22Rv1 (cell line): ENCODE measurements around the gene CALML4.
A peak's percentile ranks its signal among the peaks of the same experiment; 100 is the strongest.

Source experiments
- H3K27ac ChIP-seq: fragments of 450-650 bp; 2 replicates; pipeline ENCODE4 v1.5.1; 2017
- ZFX ChIP-seq: fragments of 450-650 bp; IDR thresholded peaks from 2 replicates; pipeline ENCODE4 v1.6.1; 2017; ENCODE audit warnings: antibody characterized with exemption, borderline replicate concordance
- TF ChIP-seq, protein P1 (sequence below): fragments of 450-650 bp; IDR thresholded peaks from 2 replicates; pipeline ENCODE4 v1.5.1; 2017; ENCODE audit warnings: mild to moderate bottlenecking

CALML4 gene

DNA sequence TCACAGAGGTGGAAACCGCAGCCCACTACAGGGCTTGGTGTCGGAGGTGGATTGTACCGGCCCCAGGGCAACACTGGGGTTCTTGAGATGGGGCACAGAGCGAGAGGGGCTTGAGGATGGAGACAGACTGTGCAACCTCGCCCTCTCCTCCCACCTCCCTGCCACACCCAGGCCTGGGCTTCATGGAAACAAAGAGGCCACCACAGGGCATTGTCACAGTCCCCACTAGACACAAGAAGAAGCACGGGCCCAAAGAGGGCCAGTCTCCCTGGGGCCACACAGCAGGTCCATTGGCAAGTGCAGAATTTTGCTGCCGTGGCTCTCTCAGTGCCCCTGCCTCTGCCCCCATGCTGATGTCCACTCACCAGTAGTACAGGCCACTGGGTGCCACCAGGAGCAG is 4.1 kb upstream of the CALML4 start:
- TF ChIP-seq, protein P1, sequence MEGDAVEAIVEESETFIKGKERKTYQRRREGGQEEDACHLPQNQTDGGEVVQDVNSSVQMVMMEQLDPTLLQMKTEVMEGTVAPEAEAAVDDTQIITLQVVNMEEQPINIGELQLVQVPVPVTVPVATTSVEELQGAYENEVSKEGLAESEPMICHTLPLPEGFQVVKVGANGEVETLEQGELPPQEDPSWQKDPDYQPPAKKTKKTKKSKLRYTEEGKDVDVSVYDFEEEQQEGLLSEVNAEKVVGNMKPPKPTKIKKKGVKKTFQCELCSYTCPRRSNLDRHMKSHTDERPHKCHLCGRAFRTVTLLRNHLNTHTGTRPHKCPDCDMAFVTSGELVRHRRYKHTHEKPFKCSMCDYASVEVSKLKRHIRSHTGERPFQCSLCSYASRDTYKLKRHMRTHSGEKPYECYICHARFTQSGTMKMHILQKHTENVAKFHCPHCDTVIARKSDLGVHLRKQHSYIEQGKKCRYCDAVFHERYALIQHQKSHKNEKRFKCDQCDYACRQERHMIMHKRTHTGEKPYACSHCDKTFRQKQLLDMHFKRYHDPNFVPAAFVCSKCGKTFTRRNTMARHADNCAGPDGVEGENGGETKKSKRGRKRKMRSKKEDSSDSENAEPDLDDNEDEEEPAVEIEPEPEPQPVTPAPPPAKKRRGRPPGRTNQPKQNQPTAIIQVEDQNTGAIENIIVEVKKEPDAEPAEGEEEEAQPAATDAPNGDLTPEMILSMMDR = no peak
- TF ChIP-seq ZFX = no peak
- H3K27ac ChIP-seq = no peak overlapping the region

DNA sequence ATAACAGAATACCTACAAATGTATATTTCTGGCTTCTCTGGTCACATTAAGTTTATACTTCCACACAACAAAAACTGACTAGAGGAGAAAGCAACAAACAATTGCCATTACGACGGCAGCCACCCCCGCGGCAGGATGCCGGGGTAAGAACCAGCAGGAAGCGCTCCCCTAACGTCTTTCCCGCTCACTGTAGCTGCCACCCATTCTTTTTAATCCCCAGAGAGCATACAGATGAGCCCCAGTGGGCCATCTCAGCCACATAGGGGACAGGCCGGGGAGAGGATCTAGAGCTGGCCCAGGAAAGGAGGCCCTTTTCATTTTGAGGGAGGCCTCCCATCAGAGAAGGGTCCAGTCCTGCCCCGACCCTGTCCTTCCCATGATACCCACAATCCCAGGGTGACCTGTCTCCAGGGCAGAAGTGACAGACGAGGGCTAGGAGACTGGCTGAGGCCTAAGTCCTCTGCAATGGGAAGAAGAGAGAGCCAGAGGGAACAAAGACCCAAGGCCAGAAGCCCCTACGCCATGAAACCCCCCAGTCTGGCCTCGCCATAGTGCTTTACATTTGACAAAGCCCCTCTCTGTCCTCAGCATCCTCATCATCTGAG is 3.6 kb upstream of the CALML4 start:
- H3K27ac ChIP-seq = no peak overlapping the region
- TF ChIP-seq ZFX = no peak
- TF ChIP-seq, protein P1 = no peak

DNA sequence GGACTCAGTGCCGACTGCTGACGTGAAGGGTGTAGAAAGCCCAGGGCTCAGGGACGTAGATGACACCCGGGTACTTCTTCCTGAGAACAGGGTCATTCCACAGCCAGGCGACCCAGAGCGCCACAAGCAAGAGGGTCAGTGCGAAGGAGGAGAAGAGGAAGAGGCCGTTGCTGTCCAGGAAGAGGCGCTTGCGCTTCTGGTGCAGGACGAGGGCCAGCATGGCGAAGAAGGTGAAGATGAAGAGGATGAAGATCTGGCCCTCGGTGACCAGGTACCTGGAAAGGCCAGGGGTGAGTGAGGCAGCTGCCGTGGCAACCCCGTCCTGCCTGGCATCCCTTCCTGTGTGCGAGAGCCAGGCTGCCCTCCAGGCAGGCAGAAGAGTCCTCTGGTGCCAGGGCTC is 3.0 kb upstream of the CALML4 start:
- no peak for TF ChIP-seq ZFX
- TF ChIP-seq, protein P1 = no peak
- no peak overlapping the region for H3K27ac ChIP-seq

DNA sequence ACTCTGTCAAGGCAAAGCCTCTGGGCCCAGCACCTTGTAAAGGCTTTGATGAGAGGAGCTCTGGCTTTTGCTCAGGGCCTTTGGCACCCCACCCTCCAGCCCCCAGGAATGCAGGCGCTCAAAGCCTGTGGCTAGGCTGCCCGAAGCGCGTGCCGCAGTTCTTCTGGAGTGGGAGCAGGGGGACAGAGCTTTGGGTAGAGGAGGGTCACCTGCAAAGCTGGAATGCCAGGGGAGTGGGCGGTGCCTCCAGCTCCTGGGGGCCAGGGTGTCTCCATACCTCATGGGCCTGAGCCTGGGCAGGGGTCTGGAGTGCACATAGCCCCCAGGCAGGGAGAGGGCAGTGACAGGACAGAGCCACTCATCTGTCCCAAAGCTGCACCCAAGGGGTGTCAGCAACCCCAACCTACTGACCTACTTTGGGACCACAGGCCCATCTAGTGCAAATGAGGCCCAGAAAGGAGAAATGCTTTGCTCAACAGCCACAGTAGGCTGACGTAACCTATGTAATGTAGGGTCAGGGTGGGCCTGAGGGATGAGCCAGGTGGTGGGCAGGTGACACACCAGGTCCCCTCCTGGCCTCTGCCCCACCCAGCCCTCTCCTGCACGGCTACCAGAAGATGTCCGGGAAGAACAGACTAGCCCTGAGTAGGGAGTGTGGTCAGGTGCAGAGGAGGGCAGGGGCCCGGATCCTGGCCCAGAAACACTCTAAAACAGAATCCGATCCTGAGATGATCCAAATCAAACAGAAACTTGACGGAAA is 2.2 kb upstream of the CALML4 start:
- TF ChIP-seq ZFX = no peak
- TF ChIP-seq, protein P1 = no peak
- H3K27ac ChIP-seq = no peak overlapping the region

DNA sequence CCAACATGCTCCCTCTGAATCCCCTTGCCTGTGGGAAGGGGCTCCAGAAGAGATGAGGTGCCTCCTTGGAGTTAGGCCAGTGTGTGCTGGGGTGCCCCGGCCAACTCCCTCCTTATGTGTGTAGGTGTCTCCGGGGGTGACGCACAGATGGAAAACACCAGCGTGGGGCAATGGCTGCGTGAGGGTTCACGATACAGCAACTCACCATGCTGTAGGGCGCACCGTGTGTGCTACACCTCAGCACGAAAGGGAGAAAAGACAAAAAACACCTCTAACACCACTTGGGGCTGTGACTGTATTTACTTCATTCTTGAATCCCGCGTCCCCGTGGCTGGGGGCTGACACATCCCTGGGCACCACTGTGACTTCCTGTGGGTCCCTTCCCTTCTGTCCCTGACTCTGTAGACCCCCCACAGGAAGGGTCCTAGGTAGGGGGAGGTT is 1.6 kb upstream of the CALML4 start:
- H3K27ac ChIP-seq = no peak overlapping the region; the same call in 1 of the 2 replicates
- TF ChIP-seq ZFX = no peak
- TF ChIP-seq, protein P1 = no peak

DNA sequence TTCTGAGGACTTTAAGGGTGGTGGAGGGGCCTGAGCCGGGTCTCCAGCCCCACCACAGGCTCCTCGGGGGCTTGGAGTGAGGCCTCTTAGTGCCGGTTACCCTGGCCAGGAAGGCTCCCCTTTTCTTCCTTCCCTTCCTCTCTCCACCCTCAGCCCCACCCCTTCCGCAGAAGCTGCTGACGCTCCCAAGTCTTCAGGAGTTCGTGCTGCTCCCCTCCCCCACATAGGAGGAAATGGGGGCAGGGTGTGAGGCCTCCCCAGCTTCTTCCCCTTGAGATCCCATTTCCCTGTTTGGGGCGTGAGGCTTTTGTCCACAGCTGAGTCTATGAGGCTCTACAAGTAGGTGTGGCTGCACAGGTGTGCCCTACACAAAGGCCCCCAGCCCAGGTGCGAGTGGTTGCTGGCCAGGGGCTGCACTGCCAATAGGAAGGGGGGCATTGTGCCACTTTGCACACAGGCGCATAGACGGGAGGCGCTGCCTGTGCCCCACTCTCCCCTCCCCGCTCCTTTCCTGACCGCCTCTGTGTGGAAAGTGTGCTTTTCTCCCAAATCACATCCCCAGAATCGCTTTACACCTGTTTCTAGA is 915 bp upstream of the CALML4 start:
- H3K27ac ChIP-seq = peak overlapping the region; percentile 73
- TF ChIP-seq ZFX = no peak
- TF ChIP-seq, protein P1 = no peak

DNA sequence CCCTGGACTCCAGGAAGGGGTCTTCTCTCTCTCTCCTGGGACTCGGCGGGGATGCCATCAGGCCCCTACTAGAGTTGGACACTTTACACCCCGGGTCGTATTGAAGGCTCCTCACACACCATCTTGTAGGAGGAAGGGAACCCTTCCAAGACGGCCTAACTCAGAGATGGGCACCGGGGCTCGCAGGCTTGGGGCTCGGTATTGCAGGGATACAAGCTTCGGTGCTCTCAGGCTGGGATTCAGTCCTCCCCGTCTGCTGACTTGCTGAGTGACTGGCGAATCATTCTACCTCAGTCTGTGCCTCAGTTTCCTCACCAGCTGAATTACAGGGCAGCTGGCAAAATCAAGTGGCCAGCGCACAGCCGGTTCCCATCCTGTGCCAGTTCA is 419 bp upstream of the CALML4 start:
- TF ChIP-seq, protein P1 = no peak
- no peak for TF ChIP-seq ZFX

More for the DNA sequence above, 419 bp upstream of the CALML4 start:
- H3K27ac ChIP-seq = peak overlapping the region; percentile 73
